ENCODE results near the gene DAB2IP.

DAB2IP gene

GRCh38 chr9:121801579-121801978 lies 150.1 kb downstream of the DAB2IP start:
- no peak for ATAC-seq (replicated peaks)
- no peak overlapping the region for H3K27ac Mint-ChIP-seq
- H3K27me3 Mint-ChIP-seq: peaks cover 11 to 12% of the 10 kb centered on the region in 2 donors
- peaks cover 0 to 2% of the 10 kb centered on the region in 2 donors for H3K36me3 Mint-ChIP-seq
- H3K9me3 Mint-ChIP-seq: peaks cover 3 to 9% of the 10 kb centered on the region in 2 donors
- H3K4me3 Mint-ChIP-seq: no peak overlapping the region
- no peak for DNase-seq
- H3K4me1 Mint-ChIP-seq: no peaks in the 10 kb centered on the region

- Mint-ChIP-seq H3K4me1 (no peaks in the 10 kb centered on the region), H3K27ac (no peak overlapping the region), H3K27me3 (peaks cover 11 to 12% of the 10 kb centered on the region in 2 donors), H3K36me3 (peaks cover 0 to 2% of the 10 kb centered on the region in 2 donors), H3K4me3 (no peak overlapping the region), H3K9me3 (peaks cover 3 to 9% of the 10 kb centered on the region in 2 donors)
- DNase-seq (no peak), ATAC-seq (replicated peaks) (no peak)
Observed at GRCh38 chr9:121802753-121803152, 151.3 kb downstream of the DAB2IP start.

- Mint-ChIP-seq H3K9me3 (peaks cover 3 to 9% of the 10 kb centered on the region in 2 donors), H3K4me3 (no peak overlapping the region), H3K27me3 (peaks cover 7 to 11% of the 10 kb centered on the region in 2 donors), H3K4me1 (peaks cover 0 to 2% of the 10 kb centered on the region in 2 donors), H3K36me3 (peaks cover 0 to 2% of the 10 kb centered on the region in 2 donors), H3K27ac (no peak overlapping the region)
- no peak for DNase-seq
- ATAC-seq (replicated peaks): no peak
Observed at GRCh38 chr9:121807069-121807822, 155.8 kb downstream of the DAB2IP start.

GRCh38 chr9:121807823-121808278 lies 156.4 kb downstream of the DAB2IP start:
- peaks cover 0 to 2% of the 10 kb centered on the region in 2 donors for H3K36me3 Mint-ChIP-seq
- H3K9me3 Mint-ChIP-seq: peaks cover 3 to 9% of the 10 kb centered on the region in 2 donors
- no peak overlapping the region for H3K4me3 Mint-ChIP-seq
- ATAC-seq (replicated peaks): no peak
- peaks cover 0 to 2% of the 10 kb centered on the region in 2 donors for H3K4me1 Mint-ChIP-seq
- H3K27me3 Mint-ChIP-seq: peaks cover 6 to 8% of the 10 kb centered on the region in 2 donors
- H3K27ac Mint-ChIP-seq: no peak overlapping the region
- DNase-seq: no peak

- peaks cover 3 to 5% of the 10 kb centered on the region in 2 donors for H3K27me3 Mint-ChIP-seq
- ATAC-seq (replicated peaks): no peak
- H3K9me3 Mint-ChIP-seq: peaks cover 3 to 9% of the 10 kb centered on the region in 2 donors
- H3K36me3 Mint-ChIP-seq: peaks cover 0 to 2% of the 10 kb centered on the region in 2 donors
- H3K4me1 Mint-ChIP-seq: peaks cover 0 to 2% of the 10 kb centered on the region in 2 donors
- H3K4me3 Mint-ChIP-seq: no peak overlapping the region
- H3K27ac Mint-ChIP-seq: no peak overlapping the region
- DNase-seq: no peak
Observed at GRCh38 chr9:121808781-121809180, 157.3 kb downstream of the DAB2IP start.

- H3K4me3 Mint-ChIP-seq: no peak overlapping the region
- DNase-seq (no peak), ATAC-seq (replicated peaks) (no peak)
- H3K36me3 Mint-ChIP-seq: peaks cover 0 to 2% of the 10 kb centered on the region in 2 donors
- H3K9me3 Mint-ChIP-seq: peaks cover 3 to 4% of the 10 kb centered on the region in 2 donors
- H3K27ac Mint-ChIP-seq: no peak overlapping the region
- no peaks in the 10 kb centered on the region for H3K27me3 Mint-ChIP-seq
- H3K4me1 Mint-ChIP-seq: peaks cover 0 to 2% of the 10 kb centered on the region in 2 donors
Observed at GRCh38 chr9:121809356-121810050, 158.1 kb downstream of the DAB2IP start.

GRCh38 chr9:121810489-121810888 lies 159.1 kb downstream of the DAB2IP start:
- no peak for ATAC-seq (replicated peaks)
- Mint-ChIP-seq H3K27me3 (no peaks in the 10 kb centered on the region), H3K36me3 (no peaks in the 10 kb centered on the region), H3K9me3 (no peaks in the 10 kb centered on the region), H3K4me3 (no peak overlapping the region), H3K27ac (no peak overlapping the region), H3K4me1 (peaks cover 0 to 2% of the 10 kb centered on the region in 2 donors)
- no peak for DNase-seq

GRCh38 chr9:121811140-121811539 lies 159.7 kb downstream of the DAB2IP start:
- Mint-ChIP-seq H3K9me3 (no peaks in the 10 kb centered on the region), H3K4me1 (peaks cover 0 to 2% of the 10 kb centered on the region in 2 donors), H3K4me3 (no peak overlapping the region), H3K27ac (no peak overlapping the region), H3K36me3 (no peaks in the 10 kb centered on the region), H3K27me3 (no peaks in the 10 kb centered on the region)
- ATAC-seq (replicated peaks): no peak
- no peak for DNase-seq

GRCh38 chr9:121811751-121812150 lies 160.3 kb downstream of the DAB2IP start:
- no peaks in the 10 kb centered on the region for H3K9me3 Mint-ChIP-seq
- no peak overlapping the region for H3K27ac Mint-ChIP-seq
- ATAC-seq (replicated peaks) (no peak), DNase-seq (no peak)
- peaks cover 0 to 2% of the 10 kb centered on the region in 2 donors for H3K4me1 Mint-ChIP-seq
- H3K36me3 Mint-ChIP-seq: no peaks in the 10 kb centered on the region
- H3K4me3 Mint-ChIP-seq: no peak overlapping the region
- peaks cover 0 to 3% of the 10 kb centered on the region in 2 donors for H3K27me3 Mint-ChIP-seq

- no peaks in the 10 kb centered on the region for H3K36me3 Mint-ChIP-seq
- H3K4me3 Mint-ChIP-seq: no peak overlapping the region
- ATAC-seq (replicated peaks): no peak
- peaks cover 0 to 3% of the 10 kb centered on the region in 2 donors for H3K27me3 Mint-ChIP-seq
- H3K9me3 Mint-ChIP-seq: no peaks in the 10 kb centered on the region
- H3K4me1 Mint-ChIP-seq: peaks cover 0 to 2% of the 10 kb centered on the region in 2 donors
- DNase-seq: no peak
- no peak overlapping the region for H3K27ac Mint-ChIP-seq
Observed at GRCh38 chr9:121812159-121812735, 160.8 kb downstream of the DAB2IP start.

- DNase-seq (no peak), ATAC-seq (replicated peaks) (no peak)
- Mint-ChIP-seq H3K9me3 (no peaks in the 10 kb centered on the region), H3K36me3 (no peaks in the 10 kb centered on the region), H3K4me1 (peaks cover 0 to 2% of the 10 kb centered on the region in 2 donors), H3K27me3 (peaks cover 3 to 8% of the 10 kb centered on the region in 2 donors), H3K27ac (no peak overlapping the region), H3K4me3 (no peak overlapping the region)
Observed at GRCh38 chr9:121813519-121814210, 162.2 kb downstream of the DAB2IP start.

GRCh38 chr9:121814594-121814993 lies 163.2 kb downstream of the DAB2IP start:
- peaks cover 2 to 6% of the 10 kb centered on the region in 2 donors for H3K4me1 Mint-ChIP-seq
- H3K27me3 Mint-ChIP-seq: peaks cover 3 to 17% of the 10 kb centered on the region in 2 donors
- DNase-seq: no peak
- H3K27ac Mint-ChIP-seq: no peak overlapping the region
- no peaks in the 10 kb centered on the region for H3K36me3 Mint-ChIP-seq
- no peaks in the 10 kb centered on the region for H3K9me3 Mint-ChIP-seq
- H3K4me3 Mint-ChIP-seq: no peak overlapping the region
- no peak for ATAC-seq (replicated peaks)

GRCh38 chr9:121815084-121815483 lies 163.7 kb downstream of the DAB2IP start:
- peaks cover 3 to 22% of the 10 kb centered on the region in 2 donors for H3K27me3 Mint-ChIP-seq

More at GRCh38 chr9:121815084-121815483, 163.7 kb downstream of the DAB2IP start:
- Mint-ChIP-seq H3K4me1 (peaks cover 5 to 10% of the 10 kb centered on the region in 2 donors), H3K4me3 (no peak overlapping the region), H3K36me3 (no peaks in the 10 kb centered on the region), H3K9me3 (no peaks in the 10 kb centered on the region), H3K27ac (no peak overlapping the region)
- ATAC-seq (replicated peaks) (no peak), DNase-seq (no peak)
